Liver (tissue), 3 donors: Measurements from ENCODE around the gene SEC22A.

Source experiments
- CTCF ChIP-seq: fragments of 150-350 bp; IDR thresholded peaks from 2 replicates; pipeline ENCODE4 v1.5.1; 2017; ENCODE audit warnings: improper control_type of control experiment, low read depth, low read length; ENCODE audit not compliant: missing input control
- SP1 ChIP-seq: IDR thresholded peaks from 2 replicates; pipeline ENCODE4 v1.6.1; 2018; ENCODE audit warnings: antibody characterized with exemption, mild to moderate bottlenecking
- TAF1 ChIP-seq: conservative IDR thresholded peaks from 2 replicates; pipeline ENCODE4 v1.6.1; 2016; ENCODE audit warnings: antibody characterized with exemption, mild to moderate bottlenecking
- ZBTB33 ChIP-seq: IDR thresholded peaks from 2 replicates; pipeline ENCODE4 v1.6.1; 2016; ENCODE audit warnings: antibody characterized with exemption
- donor health status: healthy.
- donor health status: healthy.

GRCh38 chr3:123163141-123163540 is 38.6 kb upstream of the SEC22A start:
- no peak for TF ChIP-seq CTCF
- TF ChIP-seq SP1, result no peak
- TF ChIP-seq ZBTB33, result no peak
- no peak for TF ChIP-seq TAF1
